Neural cell (in vitro differentiated cells): Measurements from ENCODE around the gene FADD.

Experiments
- CTCF ChIP-seq: fragments of 450-650 bp; IDR thresholded peaks from 2 replicates; pipeline ENCODE4 v1.5.1; 2014; ENCODE audit warnings: antibody characterized with exemption, mild to moderate bottlenecking, moderate library complexity; ENCODE audit not compliant: poor library complexity, severe bottlenecking
- EP300 ChIP-seq: fragments of 450-650 bp; conservative IDR thresholded peaks from 2 replicates; pipeline ENCODE4 v1.6.1; 2014; ENCODE audit warnings: antibody characterized with exemption, mild to moderate bottlenecking, moderate library complexity; ENCODE audit not compliant: poor library complexity, severe bottlenecking
- EZH2 ChIP-seq: fragments of 200-600, 300-800 bp; shearing (Covaris generic), sonication (generic); IDR thresholded peaks from 2 replicates; pipeline ENCODE4 v1.6.1; 2014; ENCODE audit warnings: antibody characterized with exemption, low read length, borderline replicate concordance, mild to moderate bottlenecking; ENCODE audit not compliant: insufficient read depth, poor library complexity, severe bottlenecking
- MXI1 ChIP-seq: fragments of 450-650 bp; conservative IDR thresholded peaks from 2 replicates; pipeline ENCODE4 v1.6.1; 2014; ENCODE audit warnings: antibody characterized with exemption, mild to moderate bottlenecking; ENCODE audit not compliant: poor library complexity, severe bottlenecking
- POLR2AphosphoS5 ChIP-seq: IDR thresholded peaks from 2 replicates; pipeline ENCODE4 v1.6.1; 2012
- RAD21 ChIP-seq: fragments of 450-650 bp; conservative IDR thresholded peaks from 2 replicates; pipeline ENCODE4 v1.6.1; 2014; ENCODE audit warnings: antibody characterized with exemption, mild to moderate bottlenecking, moderate library complexity
- REST ChIP-seq: IDR thresholded peaks from 2 replicates; pipeline ENCODE4 v1.6.1; 2012; ENCODE audit warnings: borderline replicate concordance
- SMC3 ChIP-seq: fragments of 450-650 bp; conservative IDR thresholded peaks from 2 replicates; pipeline ENCODE4 v1.6.1; 2014; ENCODE audit warnings: antibody characterized with exemption, mild to moderate bottlenecking, moderate library complexity; ENCODE audit not compliant: poor library complexity
- TAF1 ChIP-seq: IDR thresholded peaks from 2 replicates; pipeline ENCODE4 v1.6.1; 2012; ENCODE audit warnings: low read depth

- TF ChIP-seq CTCF (no peak), RAD21 (no peak), EZH2 (no peak), EP300 (no peak), POLR2AphosphoS5 (no peak), SMC3 (no peak), TAF1 (no peak), REST (no peak), MXI1 (no peak)
Observed at GRCh38 chr11:70161043-70161625, 42.0 kb upstream of the FADD start.
